HT-29 (cell line): ENCODE data around the gene SH3RF3. TPM values are rescaled to one million over a fixed set of nuclear protein-coding genes. Genes with fewer than 3 reads are reported as not detected.

Experiments used
- DNase-seq: peaks from one replicate; pipeline ENCODE4 v3.0.0-alpha.2; 2015; ENCODE audit warnings: low spot score
- total RNA-seq: library from RNA; depleted of rRNA; stranded (reverse); fragments of >200 nt; shearing (Covaris generic); gene quantifications from 2 replicates; pipeline ENCODE4 v1.2.3, GENCODE V29; 2014

SH3RF3 gene
- total RNA-seq, 1 experiment from 2014 or later, result 0.05 TPM

DNA sequence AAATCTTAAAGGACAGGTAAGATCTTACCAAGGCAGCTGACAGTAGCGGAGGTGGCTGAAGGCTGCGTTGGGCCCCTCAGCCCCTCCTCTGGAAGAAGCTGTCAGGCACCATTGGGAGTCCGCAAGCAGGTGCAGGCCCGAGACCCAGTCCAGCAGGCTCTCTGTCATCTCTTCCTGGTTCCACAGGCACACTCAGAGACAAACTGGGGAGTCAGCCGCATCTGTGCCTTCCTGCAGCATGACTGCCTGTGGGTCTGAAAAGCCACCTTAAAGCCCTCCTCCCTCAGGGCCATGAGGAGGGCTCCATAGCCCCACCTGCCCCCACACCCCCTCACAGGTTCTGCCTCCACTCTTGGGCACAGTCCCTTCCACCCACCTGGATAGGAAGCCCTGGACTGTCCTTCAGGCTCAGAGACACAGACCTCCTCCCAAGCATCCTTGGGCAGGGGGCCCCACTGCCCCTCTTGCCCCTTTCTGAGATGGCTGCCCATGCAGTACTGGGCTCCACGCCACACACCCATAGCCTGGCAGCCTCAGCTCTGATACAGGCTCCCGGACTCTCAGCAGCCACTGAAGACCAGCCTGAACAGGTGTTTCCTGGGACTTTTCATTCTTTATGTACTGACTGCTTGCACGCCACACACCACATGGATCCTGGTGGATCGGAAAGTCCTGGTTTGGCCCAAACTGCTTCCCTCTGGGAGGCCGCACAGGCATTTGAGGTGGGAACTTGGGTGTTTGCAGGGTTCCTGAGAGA, 245.0 kb downstream of the SH3RF3 start:
- DNase-seq, result no peak

DNA sequence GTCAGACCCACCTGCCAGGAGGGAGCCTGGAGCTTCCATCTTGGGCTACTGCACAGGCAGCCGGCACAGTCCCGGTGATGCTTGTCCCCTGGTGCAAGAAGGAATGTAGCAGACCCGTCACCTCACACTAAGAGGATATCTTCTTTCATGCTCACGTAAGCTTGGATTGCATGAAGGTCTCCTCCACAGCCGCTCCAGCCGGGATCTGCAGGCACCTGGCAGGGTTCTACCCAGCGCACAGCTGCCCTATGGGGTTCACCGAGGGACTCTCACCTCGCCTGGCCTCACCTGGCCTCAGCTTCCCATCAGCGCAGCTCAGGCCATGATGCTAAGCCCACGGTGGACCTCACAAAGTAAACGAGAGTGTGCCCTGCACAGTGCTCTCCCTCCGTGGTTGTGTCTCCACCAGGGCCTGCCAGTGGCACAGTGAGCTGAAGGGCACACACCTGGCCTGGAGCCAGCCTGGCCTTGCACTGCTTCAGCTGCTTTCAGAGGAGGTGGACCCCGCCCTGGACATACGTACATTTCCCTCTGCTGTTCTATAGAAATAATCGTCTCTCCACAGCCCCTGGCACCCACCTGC, 245.6 kb downstream of the SH3RF3 start:
- no peak for DNase-seq

DNA sequence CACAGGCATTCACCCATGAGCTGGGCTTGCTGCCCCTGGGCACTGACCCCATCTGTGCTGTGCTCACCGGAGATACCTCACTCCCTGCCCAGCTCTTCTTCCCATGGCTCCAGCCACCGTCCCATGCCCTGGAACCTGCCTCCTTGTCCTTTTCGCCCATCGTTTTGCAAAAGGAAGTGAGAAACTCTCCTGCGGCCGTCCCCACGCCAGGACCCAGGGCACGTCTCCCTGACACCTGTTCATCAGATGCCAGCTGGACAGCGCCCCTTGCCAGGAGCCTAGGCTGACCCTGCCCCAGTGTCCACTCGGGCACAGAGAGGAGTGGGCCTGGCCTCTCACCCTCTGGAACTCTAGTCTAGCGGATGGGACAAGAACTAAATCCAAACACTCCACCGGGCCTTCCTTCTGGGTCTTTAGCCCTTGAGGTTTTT, 246.1 kb downstream of the SH3RF3 start:
- DNase-seq, result no peak

DNA sequence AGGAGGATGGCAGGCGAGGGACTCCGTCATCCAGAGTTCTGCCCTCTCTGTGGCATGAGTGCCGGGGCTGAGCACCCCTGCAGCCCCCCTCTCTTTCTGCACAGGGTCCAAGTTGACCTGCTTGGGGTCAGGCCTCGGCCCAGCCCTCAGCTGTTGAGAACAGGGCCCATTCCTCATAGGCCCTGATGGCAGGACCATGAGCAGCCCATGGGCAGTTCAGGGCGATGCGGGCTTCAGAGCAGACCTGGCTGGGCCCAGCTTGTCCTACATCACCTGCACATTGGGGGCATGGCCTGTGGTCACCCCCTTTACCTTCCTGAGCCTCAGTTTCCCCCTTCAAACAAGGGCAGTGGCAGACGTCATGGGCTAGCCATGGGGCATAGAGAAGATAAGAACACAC, 246.7 kb downstream of the SH3RF3 start:
- no peak for DNase-seq

DNA sequence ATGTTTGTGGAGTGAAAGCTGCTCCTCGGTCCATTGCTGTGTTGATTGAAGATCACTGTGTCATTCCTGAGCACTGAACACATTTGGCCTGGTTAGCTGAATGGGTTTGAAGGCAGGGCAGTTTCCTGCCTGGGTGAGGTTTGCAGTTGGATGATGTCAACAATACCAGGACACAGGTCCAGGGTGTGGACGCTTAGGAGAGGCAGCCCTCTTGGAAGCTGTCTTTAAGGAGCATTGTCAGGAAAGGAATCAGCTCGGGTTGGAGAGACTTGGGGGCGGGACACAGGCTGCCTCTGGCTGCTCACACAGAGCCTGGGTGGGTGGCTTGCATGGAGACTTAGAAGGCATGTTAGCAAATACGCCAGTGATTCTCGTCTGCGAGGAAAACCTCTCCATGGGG, 247.1 kb downstream of the SH3RF3 start:
- DNase-seq, result no peak

DNA sequence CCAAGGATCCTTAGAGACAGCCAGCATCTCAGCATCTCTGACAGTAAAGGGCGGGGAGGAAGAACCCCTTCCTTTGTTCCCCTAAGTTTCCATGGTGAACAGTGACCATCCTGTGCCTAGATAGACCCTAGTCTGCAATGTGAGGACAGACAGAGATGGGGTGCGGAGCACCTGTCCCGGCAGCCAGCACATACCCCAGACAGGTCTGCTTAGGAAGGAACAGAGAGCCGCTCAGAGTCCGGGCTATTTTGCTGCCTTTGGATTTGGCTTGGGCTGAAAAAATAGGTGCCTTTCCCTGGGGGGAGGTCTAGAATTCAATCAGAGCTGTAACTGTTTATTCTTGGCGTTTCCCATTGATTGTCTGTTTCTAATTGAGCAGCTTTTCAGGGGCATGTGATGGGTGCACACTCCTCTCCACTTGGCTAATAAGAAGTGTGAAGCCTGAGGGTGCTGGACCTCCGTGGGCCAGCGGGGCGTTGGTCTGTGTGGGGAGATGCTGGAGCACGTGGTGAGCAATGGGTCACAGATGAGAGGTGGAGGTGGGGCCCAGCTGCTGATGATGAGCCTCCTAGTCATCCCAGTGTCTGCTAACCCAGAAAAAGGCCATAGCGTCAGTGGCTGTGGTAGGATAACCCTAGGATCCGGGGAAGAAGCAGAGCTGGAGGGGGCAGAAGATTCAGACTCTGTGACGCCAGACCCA, 247.9 kb downstream of the SH3RF3 start:
- DNase-seq, result no peak

DNA sequence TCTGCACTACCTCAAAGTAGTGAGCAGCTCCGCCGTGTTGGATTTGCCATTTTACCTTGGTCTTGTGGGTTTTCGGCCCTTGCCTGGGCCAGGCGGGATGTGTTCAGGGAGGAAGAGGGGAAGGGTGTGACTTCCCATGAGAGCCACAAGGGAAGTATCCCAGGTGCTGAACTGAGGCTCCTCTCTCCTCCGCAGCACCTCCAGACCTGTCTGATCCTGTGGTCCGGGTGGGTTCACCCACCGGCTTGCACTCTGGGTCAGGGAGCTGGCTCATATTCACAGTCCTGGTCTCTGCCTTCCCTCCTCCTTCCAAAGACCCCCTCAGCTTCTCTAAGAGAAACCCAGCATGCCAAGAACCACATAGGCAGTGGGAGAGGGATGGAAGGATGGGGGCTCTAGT, 249.0 kb downstream of the SH3RF3 start:
- no peak for DNase-seq

DNA sequence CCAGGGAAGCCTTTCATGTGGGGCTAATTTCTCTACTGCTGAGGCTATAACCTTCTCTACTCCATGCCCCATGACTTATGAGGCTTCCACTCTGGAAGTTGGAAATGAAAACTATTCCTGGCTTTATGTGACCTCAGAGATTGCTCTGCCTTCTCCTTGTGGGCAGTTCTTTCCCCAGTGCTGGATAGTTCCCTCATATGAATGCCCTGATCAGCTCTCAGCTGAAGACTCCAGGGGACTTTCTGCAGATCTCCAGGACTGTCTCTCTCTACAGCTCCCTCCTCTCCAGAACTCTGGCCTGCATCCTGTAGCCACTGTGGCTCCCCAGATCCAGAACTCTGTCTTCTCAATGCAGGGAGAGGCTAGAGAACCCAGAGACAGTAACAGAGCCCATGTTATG, 249.7 kb downstream of the SH3RF3 start:
- DNase-seq, result no peak

DNA sequence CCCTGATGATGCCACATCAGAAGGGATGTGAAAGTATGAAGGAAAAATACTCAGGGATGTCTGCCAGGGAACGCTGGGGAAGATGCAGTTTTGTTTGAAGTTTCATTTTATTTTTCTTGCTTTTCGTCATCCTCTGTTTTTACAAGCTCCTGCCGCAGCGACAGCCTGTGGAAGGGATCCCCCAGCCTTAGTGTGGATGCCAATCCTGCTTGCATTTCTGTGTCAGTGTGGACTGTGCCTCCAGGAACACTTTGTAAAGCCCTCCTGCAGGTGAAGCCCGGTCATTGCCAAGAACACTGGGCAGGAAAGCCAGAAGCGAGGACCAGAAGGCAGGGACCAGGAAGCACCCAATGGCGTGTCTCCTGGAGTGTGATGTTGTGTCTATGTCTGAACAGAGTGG, 250.5 kb downstream of the SH3RF3 start:
- DNase-seq, result no peak

DNA sequence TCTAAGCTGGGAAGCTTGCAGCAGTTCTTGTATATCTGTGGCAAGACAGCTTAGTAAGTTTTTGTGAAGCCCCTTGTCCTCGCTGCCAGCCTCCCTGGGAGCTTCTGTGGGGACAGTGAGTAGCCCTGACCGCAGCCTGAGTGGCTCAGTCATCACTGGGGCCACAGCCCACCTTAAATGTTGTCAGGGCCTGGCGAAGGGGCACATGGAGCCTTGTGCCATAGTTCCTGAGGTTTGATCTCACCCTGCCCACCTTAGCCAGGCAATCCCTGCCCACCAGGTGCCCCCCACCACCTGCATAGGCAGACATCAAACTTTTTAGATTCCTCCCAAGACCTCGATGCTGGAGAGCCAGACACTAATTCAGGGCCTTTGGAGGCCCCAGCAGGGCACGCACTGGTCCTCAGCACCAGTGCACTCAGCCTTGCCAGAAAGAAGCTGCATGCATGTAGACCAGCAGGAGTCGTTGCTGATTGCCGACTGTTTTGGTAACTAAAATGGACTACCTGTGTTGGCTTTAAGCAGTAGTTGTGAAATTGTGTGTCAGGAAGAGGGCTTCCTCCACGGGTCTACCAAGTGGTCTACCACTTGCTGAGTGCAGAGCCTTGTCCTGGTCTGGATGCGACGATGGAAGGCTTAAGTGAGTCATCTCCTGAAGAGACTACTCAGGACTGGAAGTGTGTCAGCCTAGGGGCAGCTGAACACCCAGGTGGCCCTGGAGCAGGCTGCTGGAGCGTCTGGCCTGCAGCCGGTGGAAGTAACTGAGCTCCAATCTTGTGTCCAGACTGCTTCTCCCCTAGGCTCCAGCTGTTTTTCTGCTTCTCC, 251.7 kb downstream of the SH3RF3 start:
- no peak for DNase-seq

DNA sequence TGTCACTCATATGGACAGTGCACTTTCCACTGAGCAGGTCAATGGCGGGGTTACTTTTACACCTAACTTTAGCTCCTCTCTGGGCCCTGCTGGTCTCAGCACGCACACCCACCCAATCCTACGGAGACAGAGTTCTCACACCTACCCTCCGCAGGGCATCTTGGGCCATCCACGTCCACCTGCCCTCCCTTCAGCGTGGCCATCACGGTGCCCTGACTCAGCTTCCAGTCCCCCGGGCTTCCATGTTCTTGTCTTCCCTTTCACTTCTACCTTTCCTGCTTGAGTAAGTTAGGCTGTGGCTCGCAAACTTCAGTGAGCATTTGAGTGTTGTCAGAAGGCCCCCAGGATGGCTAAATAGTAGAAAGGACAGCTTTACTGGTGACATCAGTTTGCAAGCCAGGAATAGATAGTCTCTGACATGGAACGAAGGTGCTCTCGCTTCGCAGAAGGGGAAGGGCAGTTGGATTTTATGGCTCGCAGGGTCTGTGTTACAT, 252.4 kb downstream of the SH3RF3 start:
- DNase-seq, result no peak

DNA sequence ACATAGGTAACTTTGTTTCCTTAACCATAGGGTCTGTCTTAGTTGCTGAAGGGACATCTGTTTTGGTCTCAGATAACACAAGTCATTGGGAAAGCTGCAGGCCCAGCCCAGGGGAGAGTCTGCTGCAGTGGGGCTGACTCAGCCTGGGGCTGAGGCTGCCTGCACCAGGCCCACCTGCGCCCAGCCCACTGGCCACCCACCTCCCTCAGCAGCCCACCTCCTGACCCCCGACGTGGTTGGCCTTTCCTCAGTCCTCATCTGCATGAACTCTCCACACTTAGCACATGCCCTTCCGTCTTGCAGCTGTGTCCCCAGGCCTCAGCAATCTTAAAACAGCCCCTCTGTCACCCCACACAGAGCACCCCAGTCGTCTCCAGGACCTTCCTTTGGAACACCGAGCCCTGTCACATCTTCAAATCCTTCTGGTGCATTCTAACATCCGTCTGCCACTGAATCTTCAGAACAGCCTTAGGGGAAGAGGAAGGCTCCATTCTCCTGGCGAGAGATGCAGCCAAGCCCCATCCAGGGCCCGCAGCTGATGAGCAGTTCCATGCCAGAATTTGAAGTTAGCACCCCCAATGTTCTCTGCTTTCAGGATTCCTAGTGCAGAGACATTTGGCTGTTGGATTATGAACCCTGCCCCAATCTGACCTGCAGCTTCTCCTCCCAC, 253.4 kb downstream of the SH3RF3 start:
- no peak for DNase-seq

DNA sequence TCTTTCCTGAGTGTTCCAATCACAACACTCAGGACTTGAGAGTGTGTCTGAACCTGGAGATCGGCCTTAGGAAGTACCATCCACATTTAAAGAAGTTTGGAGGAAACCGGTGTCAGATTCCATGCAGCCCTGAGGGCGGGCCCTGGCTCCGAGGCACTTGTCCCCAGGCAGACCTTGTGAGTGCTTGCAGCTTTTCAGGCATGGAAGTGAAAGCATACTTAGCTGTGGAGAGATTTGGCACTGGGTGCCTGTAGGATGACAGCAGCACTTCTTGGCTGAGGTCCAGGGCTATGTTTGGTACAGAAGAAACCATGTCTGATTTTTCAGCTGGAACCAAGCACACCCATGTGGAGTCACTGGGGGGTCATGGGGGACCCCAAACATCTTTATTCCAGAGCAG, 253.9 kb downstream of the SH3RF3 start:
- no peak for DNase-seq

DNA sequence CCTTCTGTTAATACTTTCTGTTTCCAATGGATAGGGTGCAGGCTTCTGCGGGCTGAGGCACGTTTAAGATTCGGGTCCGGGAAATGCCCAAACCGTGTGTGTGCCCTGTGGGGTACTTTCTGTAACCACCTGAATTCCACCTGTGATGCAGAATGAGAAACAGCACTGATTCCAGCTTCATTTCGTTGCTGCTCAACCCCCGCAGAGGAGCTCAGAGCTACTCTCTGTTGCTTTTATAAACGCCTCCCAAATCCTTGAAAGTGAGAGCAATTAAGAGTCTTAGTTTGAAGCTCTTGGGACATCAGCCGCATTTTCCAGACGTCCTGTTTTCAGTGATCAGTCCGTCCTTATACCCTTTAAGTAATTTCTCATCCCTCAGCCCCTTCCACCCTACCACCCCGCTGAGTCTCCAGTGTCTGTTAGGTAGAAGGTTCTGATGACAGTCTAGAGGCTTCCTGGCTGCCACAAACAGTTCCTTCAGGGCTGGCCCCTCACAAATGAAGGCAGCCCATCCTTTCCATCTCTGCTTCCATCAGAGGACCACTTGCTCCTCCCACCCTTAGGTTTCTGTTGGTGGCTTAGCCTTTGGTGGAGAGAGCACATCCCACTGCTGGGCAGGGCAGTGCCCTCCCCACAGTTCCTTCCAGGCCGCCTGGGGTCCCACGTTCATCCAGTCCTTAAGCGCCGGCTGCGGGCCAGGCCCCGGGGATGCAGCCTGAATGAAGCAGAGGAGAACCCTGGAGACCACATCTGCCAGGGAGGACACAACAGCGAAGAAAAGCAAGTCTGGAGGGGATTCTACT, 254.7 kb downstream of the SH3RF3 start:
- no peak for DNase-seq

DNA sequence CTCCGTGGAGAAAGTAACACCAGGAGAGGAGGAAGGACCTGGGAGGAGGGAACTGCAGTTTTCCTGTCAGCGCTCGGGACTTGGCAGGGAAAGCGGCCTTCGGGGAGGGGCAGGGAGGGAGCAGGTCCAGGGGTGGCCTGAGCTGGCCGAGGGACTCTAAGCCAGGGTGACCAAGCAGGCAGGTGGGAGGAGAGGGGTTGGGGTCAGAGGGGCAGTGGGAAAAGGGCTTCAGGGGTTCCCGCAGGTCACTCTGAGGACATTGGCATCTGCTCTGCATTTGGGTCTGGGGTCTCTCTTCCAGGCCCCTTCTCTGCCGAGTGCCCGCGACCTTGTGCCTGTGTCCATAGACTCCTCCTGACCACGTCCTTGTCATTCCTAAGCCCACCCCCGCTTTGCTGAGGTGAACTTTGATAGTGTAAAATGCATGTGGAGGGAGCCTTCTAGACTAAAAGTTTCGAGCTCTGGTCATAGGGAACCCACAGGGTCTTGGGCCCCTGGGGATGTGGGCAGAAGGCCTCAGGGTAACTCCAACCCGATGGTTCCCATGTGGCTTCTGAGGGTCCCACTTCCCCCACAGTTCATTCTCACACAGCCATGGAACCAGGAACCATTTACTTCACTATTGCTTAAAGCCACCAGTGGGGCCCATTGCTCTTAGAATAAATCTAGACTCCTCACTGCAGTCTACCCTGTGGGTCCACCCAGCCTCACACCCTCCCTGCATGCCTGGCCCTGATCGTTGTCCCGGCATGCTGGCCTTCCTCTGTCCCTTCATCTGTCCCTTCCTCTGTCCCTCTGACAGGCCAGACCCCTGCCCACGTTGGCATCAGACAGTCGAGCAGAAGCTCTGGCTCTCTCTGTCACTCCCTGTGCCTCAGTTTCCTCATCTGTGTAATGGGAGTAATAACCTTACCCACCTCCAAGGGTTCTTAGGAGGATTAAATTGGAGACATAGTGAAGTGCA, 255.6 kb downstream of the SH3RF3 start:
- DNase-seq, result no peak

DNA sequence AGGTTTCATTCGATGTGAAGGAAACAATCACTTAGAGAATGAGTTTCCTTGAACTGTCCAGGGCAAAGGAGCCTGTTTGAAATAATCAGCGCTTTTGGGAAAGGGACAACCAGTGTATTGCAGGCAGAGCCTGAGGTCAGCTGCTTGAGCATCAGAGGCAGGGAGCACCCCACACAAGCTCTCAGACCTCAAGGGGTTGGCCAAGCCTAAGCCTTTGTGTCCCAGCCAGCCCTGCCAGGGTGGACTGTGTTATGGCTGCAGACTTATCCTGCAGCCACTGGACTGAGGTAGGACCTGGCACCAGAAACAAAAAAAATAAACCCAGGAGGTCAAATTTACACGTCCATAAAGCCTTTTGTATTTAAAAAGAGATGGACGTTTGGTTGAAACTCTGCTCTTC, 256.5 kb downstream of the SH3RF3 start:
- DNase-seq, result no peak

DNA sequence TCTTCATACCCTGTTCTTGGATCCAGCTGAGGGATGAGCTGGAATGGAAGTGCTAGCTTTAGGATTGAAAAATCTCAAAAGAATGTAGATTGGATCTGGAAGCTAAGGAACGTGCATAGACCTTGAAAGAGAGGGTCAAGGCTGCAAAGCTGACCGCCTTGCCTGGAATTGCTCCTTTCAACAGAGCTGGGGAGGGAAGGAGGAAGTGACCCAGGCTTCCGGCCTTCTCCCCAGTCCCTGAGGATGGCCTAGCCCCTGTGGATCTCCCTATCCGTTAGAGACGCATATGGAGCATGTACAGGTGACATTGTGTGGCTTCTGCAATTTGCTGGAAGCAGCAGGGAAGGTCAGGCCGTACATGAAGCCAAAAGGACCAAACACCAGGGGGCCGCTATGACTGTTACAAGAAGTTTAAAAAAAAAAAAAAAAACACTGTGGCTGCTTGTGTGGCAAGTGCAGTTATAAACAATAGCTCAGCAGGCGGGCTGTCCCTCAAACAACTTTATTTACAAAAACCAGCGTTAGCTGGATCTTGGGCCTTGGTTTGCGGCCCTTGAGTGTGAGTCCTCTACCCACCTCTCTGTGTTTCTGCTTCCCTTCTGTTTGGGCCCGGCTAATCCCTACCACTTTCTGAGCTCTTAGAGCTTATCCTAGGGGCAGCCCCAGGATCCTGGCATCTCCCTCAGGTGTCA, 257.1 kb downstream of the SH3RF3 start:
- no peak for DNase-seq

DNA sequence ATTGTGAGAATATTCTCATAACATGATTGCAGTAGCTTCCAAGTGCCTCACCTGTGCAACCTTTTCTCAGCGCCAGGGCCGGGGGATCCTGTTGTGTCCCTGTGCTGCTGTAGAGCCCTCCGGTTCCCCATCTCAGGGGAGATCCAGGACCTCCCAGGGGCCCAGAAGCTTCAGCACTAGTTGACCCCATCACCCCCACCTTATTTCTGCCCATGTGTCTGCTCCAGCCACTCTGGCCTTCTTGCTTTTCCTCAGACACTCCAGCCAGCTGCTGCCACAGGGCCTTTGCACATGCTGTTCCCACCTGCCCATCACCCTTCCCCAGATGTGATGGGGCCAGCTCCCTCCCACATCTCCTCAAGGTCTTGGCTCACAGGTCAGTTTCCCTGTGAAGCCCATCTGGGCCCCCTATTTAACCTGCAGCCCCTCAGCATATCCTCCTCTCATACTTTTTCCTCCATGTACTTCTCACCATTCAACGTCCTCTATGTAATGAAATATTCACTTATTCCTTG, 258.3 kb downstream of the SH3RF3 start:
- DNase-seq, result no peak
